Kidney (tissue), 14 donors: ENCODE data around the gene ZCCHC7. TPM values are rescaled to one million over a fixed set of nuclear protein-coding genes. Genes with fewer than 3 reads are reported as not detected.
"Not testable (repeated sequence)": the region's sequence is repeated elsewhere in the genome, so short reads cannot be mapped to it uniquely, and the experiment has no call there.

Experiments
- DNase-seq, 5 donors: peaks; one replicate each; pipeline ENCODE4 v3.0.0-alpha.2; 2013 to 2020
- FAIRE-seq: peaks from 2 replicates; lab custom pipeline; 2012; peaks lifted over from hg19 to GRCh38; lab: Jason Lieb, UNC
- H3K27ac ChIP-seq, 2 donors: one replicate each; pipeline ENCODE4 v1.7.0; 2013; ENCODE audit warnings: low read depth in 2 of 2, low read length in 2 of 2, inconsistent platforms in 1 of 2
- H3K27me3 ChIP-seq: one replicate; pipeline ENCODE4 v1.7.1; 2013; ENCODE audit warnings: low read length, inconsistent platforms; ENCODE audit not compliant: control insufficient read depth, insufficient read depth
- H3K36me3 ChIP-seq, 3 donors: one replicate each; pipeline versions ENCODE4 v1.7.0 to v1.7.1; 2013; ENCODE audit warnings: low read length in 3 of 3, control low read depth in 1 of 3, inconsistent platforms in 1 of 3; ENCODE audit not compliant: insufficient read depth in 3 of 3, control insufficient read depth in 2 of 3
- H3K4me1 ChIP-seq, 3 donors: one replicate each; pipeline versions ENCODE4 v1.7.0 to v1.7.1; 2013; ENCODE audit warnings: low read length in 3 of 3, inconsistent platforms in 1 of 3, low read depth in 1 of 3; ENCODE audit not compliant: control insufficient read depth in 2 of 3, insufficient read depth in 2 of 3
- H3K4me3 ChIP-seq, 3 donors: one replicate each; pipeline versions ENCODE4 v1.7.0 to v1.8.1; 2013; ENCODE audit warnings: low read length in 3 of 3, control low read depth in 1 of 3, inconsistent platforms in 1 of 3
- H3K9ac ChIP-seq, 3 donors: one replicate each; pipeline versions ENCODE4 v1.7.0 to v1.7.1; 2013; ENCODE audit warnings: low read length in 3 of 3, control low read depth in 1 of 3, inconsistent platforms in 1 of 3
- H3K9me3 ChIP-seq, 3 donors: one replicate each; pipeline versions ENCODE4 v1.7.0 to v1.7.1; 2013; ENCODE audit warnings: low read length in 3 of 3, control low read depth in 1 of 3, inconsistent platforms in 1 of 3; ENCODE audit not compliant: control insufficient read depth in 2 of 3, insufficient read depth in 1 of 3
- CTCF ChIP-seq: IDR thresholded peaks from 3 replicates; pipeline ENCODE4 v1.5.1; 2012; ENCODE audit warnings: mild to moderate bottlenecking, moderate library complexity, borderline replicate concordance; ENCODE audit not compliant: insufficient read depth; ENCODE audit errors: extremely low read depth
- intact Hi-C: fragments of 100-400 bp; cut with DNase I; formaldehyde crosslinking; loops from one replicate; pipeline ENCODE4 v1.11.1; 2022
- polyA plus RNA-seq: library from polyadenylated mRNA; stranded (reverse); fragments of 350-450 nt; fragmentation: Illumina TruSeq; extraction: RNeasy Lipid Tissue Mini Kit (QIAGEN cat#74804); gene quantifications from one replicate; pipeline ENCODE4 v1.2.3, GENCODE V29; 2014; ENCODE audit warnings: low read depth, low replicate concordance; ENCODE audit not compliant: insufficient read depth
- total RNA-seq: library from RNA; stranded (reverse); fragmentation: NEBNext Ultra II Directional; extraction: Animal tissue kit (Norgen Biotek cat#: 25700); gene quantifications from one replicate; pipeline ENCODE4 v1.2.1, GENCODE V29; 2021
- donor health status: control.
- donor health status: control.
- donor health status: control.
- donor health status: control.
- donor health status: control.
- donor health status: DM: yes; HTN: yes; CAD: no.
- donor health status: Normal renal cell carcinoma (clear cell type).

ZCCHC7 gene
- total and polyA plus RNA-seq, 2 donors from 2014 or later: 7.2 to 22.3 TPM

GRCh38 chr9:37157726-37158377 is 37.5 kb downstream of the ZCCHC7 start:
- Histone ChIP-seq H3K9ac (no peak overlapping the region), H3K4me3 (no peak overlapping the region), H3K4me1 (no peaks in the 10 kb centered on the region), H3K27ac (no peak overlapping the region), H3K36me3 (no peaks in the 10 kb centered on the region), H3K27me3 (no peaks in the 10 kb centered on the region), H3K9me3 (no peaks in the 10 kb centered on the region)
- DNase-seq (no peak), FAIRE-seq (no peak)
- no peak for TF ChIP-seq CTCF
- intact Hi-C loops: no loop called here

GRCh38 chr9:37163299-37163698 is 42.9 kb downstream of the ZCCHC7 start:
- H3K27ac ChIP-seq: no peak overlapping the region
- no peaks in the 10 kb centered on the region for H3K4me1 ChIP-seq
- no peaks in the 10 kb centered on the region for H3K9me3 ChIP-seq
- intact Hi-C loops: no loop called here
- TF ChIP-seq CTCF: no peak
- no peaks in the 10 kb centered on the region for H3K36me3 ChIP-seq
- H3K4me3 ChIP-seq: no peak overlapping the region
- no peak for FAIRE-seq
- H3K9ac ChIP-seq: no peak overlapping the region
- no peaks in the 10 kb centered on the region for H3K27me3 ChIP-seq
- no peak for DNase-seq

GRCh38 chr9:37164335-37164734 is 44.0 kb downstream of the ZCCHC7 start:
- H3K9ac ChIP-seq, DNase-seq, H3K9me3 ChIP-seq, H3K36me3 ChIP-seq, H3K4me3 ChIP-seq, H3K27me3 ChIP-seq, intact Hi-C loops, H3K4me1 ChIP-seq, H3K27ac ChIP-seq, FAIRE-seq: not testable (repeated sequence)

- DNase-seq (no peak), FAIRE-seq (no peak)
- no peak overlapping the region for H3K27ac ChIP-seq
- intact Hi-C loops: no loop called here
- no peak for TF ChIP-seq CTCF
- no peaks in the 10 kb centered on the region for H3K27me3 ChIP-seq
- H3K4me1 ChIP-seq: no peaks in the 10 kb centered on the region
- no peaks in the 10 kb centered on the region for H3K9me3 ChIP-seq
- no peaks in the 10 kb centered on the region for H3K36me3 ChIP-seq
- H3K4me3 ChIP-seq: no peak overlapping the region
- no peak overlapping the region for H3K9ac ChIP-seq
These were observed 45.3 kb downstream of the ZCCHC7 start for GRCh38 chr9:37165644-37166043.
